Measurements from ENCODE around the gene AFF4.
A peak's percentile ranks its signal among the peaks of the same experiment; 100 is the strongest.
"Not testable (repeated sequence)": the region's sequence is repeated elsewhere in the genome, so short reads cannot be mapped to it uniquely, and the experiment has no call there.

Gene AFF4

DNA sequence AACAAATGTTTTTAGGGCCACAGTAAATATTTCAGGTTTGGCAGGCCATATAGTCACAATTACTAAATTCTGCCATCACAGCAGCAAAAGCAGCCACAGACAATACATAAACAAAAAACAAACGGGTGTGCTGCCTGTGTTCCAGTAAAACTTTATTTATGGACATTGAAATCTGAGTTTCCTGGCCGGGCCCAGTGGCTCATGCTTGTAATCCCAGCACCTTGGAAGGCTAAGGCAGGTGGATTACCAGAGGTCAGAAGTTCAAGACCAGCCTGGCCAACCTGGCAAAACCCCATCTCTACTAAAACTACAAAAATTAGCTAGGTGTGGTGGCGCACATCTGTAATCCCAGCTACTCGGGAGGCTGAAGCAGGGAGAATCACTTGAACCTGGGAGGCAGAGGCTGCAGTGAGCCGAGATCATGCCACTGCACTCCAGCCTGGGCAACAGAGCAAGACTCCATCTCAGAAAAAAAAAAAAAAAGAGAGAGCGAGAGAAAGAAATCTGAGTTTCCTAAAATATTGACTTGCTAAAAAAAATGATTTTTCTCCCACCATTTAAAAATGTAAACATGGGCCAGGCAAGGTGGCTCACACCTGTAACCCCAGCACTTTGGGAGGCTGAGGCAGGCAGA, 7.2 kb downstream of the AFF4 start:
- DNase-seq = not testable (repeated sequence)

- no peak for DNase-seq
Measured at GRCh38 chr5:132953710-132954109, 9.7 kb downstream of the AFF4 start.

DNA sequence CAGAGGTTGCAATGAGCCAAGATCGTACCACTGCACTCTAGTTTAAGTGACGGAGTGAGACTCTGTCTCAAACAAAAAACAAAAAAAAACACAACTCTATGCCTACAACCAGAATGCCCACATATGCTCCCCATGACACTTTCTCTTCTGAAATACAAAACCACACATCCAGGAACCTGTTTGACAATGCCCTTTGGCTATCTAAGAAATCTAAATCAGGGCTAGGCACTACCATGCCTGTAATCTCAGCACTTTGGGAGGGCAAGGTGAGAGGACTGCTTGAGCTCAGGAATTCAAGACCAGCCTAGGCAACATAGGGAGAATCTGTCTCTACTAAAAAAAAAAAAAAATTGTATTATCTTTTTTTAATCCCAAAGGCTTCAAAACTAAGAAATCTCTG, 10.6 kb downstream of the AFF4 start:
- DNase-seq = no peak

DNA sequence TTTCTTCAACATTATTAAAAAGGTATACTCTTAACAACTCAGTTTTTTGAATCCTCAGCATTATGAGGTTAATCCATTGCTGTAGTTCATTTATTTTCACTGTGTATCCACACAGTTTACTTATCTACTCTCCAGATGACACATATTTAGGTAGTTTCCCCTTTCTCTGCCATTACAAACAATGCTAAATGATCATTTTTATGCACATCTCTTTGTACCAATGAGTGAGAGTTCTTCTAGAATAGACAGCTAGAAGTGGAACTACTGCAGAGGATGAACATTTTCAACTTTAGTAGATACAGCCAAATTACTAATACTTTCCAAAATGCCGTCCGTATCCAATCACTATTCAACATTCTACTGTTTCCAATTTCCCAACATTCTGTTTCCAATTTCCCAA, 11.5 kb downstream of the AFF4 start:
- peak; percentile 9 for DNase-seq

DNA sequence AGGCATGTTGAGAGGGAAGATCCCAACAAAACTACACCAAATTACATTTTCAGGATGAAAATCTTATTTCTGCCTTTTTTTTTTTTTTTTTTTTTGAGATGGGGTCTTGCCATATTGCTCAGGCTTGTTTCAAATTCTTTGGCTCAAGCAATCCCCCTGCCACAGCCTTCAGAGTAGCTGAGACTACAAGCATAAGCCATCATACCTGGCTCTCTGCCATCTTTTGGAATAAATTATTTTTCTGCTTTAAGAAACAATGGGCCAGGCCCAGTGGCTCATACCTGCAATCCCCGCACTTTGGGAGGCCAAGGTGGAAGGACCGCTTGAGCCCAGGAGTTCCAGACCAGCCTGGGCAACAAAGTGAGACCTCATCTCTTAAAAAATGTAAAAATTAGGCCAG, 14.3 kb downstream of the AFF4 start:
- DNase-seq = no peak

GRCh38 chr5:132947671-132948070, 15.8 kb downstream of the AFF4 start:
- no peak for DNase-seq

DNA sequence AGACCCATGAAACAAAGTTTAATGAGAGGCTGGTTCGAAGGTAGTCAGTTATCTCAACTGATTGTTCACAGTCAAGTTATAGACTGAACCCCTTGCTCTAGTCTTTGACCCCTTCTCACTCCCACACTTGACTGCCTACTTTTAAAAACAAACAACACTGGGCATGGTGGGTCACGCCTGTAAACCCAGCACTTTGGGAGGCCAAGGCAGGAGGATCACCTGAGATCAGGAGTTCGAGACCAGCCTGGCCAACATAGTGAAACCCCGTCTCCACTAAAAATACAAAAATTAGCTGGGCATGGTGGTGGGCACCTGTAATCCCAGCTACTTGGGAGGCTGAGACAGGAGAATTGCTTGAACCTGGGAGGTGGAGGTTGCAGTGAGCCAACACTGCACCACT, 18.1 kb downstream of the AFF4 start:
- DNase-seq = not testable (repeated sequence)

- no peak for DNase-seq
Measured at GRCh38 chr5:132943362-132944022, 19.9 kb downstream of the AFF4 start.

- no peak for DNase-seq
Measured at GRCh38 chr5:132941331-132941730, 22.1 kb downstream of the AFF4 start.

DNA sequence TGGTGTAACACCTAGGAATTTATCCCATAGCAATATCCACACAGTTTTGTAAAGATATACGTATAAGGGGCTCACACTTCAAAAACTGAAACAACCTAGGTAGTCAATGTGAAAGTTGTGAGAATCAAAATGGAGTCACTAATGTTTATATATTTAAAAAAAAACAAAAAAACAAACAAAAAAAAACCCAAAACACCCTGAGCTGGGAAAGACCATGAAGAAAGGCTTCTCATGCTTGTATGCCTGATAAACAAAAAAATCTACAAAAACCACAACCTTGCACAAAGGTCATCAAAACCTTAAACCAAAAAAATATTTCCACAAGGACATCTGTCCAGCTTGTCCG, 35.4 kb downstream of the AFF4 start:
- no peak for DNase-seq

GRCh38 chr5:132927355-132928061, 35.9 kb downstream of the AFF4 start:
- DNase-seq = peak; percentile 24

DNA sequence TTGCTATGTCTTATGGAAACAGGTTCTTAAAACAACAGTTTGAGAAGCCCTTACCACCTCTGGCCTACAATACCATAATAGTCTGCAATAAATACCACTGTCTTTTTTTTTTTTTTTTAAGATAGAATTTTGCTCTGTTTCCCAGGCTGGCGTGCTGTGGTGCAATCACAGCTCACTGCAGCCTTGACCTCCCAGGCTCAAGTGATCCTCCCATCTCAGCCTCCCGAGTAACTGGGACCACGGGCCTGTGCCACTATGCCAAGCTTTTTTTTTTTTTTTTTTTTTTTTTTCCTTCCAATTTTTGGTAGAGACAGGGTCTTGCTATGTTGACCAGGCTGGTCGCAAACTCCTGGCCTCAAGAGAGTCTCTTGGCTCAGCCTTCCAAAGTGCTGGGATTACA, 37.0 kb downstream of the AFF4 start:
- no peak for DNase-seq

DNA sequence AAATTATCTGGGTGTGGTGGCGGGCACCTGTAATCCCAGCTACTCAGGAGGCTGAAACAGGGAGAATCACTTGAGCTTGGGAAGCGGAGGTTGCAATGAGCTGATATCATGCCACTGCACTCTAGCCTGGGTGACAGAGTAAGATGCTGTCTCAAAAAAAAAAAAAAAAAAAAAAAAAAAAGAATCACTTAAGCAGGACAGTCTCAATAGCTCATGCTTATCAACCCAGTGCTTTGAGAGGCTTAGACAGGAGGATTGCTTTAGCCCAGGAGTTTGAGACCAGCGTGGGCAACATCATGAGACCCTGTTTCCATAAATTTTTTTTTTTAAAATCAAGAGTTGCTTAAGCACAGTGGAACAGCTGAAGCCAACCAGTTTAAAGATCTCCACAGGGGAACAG, 47.3 kb downstream of the AFF4 start:
- DNase-seq = no peak

GRCh38 chr5:132915681-132916080, 47.8 kb downstream of the AFF4 start:
- DNase-seq = no peak

DNA sequence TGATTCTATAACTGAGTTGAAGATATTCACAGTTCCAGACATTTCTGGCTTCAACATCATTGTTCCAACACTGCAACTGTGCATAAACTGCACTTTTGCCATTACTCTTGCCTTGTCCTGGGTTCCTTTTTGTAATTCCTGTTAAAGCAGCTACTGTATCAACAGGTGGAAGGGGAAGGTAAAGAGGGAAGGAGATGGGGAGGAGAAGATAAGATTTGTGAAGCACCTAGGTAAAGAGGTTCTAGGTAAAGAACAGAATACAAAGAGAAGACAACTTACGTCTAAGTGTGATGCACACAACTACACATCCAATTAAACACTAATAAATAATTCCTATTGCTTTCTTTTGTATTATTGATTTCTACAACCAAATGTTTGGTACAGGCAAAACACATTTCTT, 53.7 kb downstream of the AFF4 start:
- no peak for DNase-seq

DNA sequence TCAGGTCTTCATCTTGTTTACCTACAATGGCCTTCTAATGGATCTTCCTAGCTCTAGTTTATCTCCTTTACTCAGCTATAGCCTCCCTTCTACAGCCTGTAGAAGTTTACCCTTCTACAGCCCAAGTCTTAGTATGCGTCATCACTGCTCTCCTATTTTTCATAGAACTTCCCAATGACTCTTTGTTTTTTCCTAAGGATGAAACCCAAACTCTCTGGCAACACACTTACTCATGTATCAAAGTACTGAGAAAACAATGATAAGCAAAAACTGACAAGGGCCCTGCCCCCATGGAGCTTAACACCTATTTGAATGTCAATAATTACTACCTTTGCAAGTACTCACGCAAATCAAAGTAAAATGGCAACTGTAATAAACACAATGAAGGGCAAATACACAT, 56.3 kb downstream of the AFF4 start:
- DNase-seq = no peak

DNA sequence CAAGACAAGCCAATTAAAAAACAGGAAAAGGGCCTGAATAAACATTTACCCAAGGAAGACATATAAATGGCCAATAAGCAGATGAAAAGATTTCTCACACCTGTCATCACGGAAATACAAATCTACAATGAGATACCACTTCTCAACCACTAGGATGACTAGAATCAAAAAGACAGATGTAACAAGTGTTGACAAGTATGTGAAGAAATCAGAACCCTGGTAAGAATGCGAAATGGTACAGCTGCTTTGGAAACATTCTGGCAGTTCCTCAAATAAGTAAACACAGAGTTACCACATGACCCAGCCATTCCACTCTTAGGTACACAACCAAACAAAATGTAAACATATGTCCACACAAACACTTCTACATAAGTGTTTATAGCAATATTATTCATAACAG, 57.5 kb downstream of the AFF4 start:
- peak; percentile 9 for DNase-seq

DNA sequence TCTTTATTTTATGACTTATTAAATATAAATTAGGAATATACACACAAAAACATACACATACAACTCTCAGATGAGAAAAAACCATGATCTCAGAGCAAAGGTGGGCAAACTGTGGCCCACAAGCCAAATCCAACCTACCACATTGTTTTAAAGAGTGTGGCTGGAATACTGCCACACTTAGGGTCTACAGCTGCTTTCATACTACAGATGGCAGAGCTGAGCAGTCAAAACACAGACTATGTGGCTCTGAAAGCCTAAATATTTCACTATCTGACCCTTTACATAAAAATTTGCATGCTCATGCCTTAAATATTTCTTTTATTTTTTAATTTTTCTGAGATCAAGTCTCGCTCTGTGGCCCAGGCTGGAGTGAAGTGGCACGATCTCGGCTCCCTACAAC, 61.7 kb downstream of the AFF4 start:
- no peak for DNase-seq

DNA sequence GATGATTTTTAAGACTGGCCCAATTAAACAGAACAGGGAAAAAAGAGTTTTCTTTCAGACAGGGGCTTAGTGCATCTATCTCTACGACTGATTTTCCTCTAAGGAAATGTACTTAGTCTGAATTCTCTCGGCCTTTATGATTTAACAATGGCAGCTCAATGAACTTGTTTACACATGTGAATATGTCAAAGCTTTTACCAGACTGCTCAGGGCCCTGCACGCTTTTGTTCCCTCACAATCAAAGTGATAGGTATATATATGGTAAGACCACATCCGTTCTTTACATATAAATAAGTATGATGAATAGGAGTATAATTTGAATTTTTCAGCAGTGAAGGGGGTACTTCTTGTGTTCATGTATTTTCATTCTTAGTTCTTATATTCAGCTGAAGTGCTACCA, 62.4 kb downstream of the AFF4 start:
- no peak for DNase-seq

DNA sequence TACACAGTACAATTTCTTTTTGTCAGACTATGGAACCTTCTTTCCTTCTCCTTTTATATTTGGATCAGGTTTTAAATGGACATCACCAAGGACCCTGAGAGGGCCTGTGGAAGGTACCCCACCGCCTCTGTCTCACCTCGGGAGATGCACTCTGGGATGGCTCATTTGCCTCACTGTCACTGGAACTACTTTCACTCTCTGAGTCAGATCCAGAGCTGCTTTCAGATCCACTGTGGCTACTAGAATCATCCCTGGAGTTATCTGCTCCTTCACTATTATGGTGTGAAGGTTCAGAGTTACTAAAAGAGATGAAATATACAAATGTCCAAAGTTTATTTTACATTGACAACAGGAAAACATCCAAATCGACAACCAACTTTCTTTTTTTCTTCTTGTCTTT, 65.3 kb downstream of the AFF4 start:
- no peak for DNase-seq

GRCh38 chr5:132896685-132897084, 66.7 kb downstream of the AFF4 start:
- no peak for DNase-seq

GRCh38 chr5:132895719-132896305, 67.6 kb downstream of the AFF4 start:
- no peak for DNase-seq

DNA sequence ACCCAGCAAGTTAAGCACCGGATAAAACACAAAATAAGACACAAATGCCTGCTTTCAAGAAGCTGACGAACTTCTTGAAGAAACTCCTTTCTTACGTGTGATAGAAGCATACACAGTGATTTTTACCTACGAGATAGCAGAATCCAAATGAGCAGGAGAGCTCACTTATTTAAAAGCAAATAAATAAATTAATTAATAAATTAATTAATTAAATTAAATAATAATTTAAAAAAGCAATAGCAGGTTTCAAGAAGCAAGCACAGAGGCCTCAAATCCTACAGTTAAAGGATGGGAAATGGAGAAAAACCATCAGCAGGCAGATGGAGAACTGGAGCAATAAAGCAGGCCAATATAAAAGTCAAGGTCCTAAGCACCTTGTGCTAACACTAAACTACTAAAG, 72.6 kb downstream of the AFF4 start:
- DNase-seq = no peak

- DNase-seq = no peak
Measured at GRCh38 chr5:132889501-132889900, 73.9 kb downstream of the AFF4 start.

Data from OCI-M1 (cell line).